ENCODE measurements around the gene SLC12A6. TPM values are rescaled to one million over a fixed set of nuclear protein-coding genes. Genes with fewer than 3 reads are reported as not detected.

The SLC12A6 gene
- total RNA-seq, 1 donor from 2014 or later = 16.4 TPM

- DNase-seq (ENCODE audit: low read depth) = no peak
- TF ChIP-seq CTCF (IDR thresholded peaks at IDR 0.05; ENCODE audit: insufficient read depth, low read length, poor library complexity, severe bottlenecking) = no peak
- Histone ChIP-seq H3K4me3 (ENCODE audit: low read depth, low read length) (no peak overlapping the region), H3K36me3 (ENCODE audit: control insufficient read depth, insufficient read depth, low read length) (no peaks in the 10 kb centered on the region), H3K27me3 (ENCODE audit: control insufficient read depth, insufficient read depth, low read length) (no peaks in the 10 kb centered on the region)
Observed at GRCh38 chr15:34292621-34293020, 45.0 kb downstream of the SLC12A6 start.

GRCh38 chr15:34284937-34285336 lies 52.6 kb downstream of the SLC12A6 start:
- no peak for DNase-seq (ENCODE audit: low read depth)
- Histone ChIP-seq H3K4me3 (ENCODE audit: low read depth, low read length) (no peak overlapping the region), H3K36me3 (ENCODE audit: control insufficient read depth, insufficient read depth, low read length) (no peaks in the 10 kb centered on the region), H3K27me3 (ENCODE audit: control insufficient read depth, insufficient read depth, low read length) (no peaks in the 10 kb centered on the region)
- TF ChIP-seq CTCF (IDR thresholded peaks at IDR 0.05; ENCODE audit: insufficient read depth, low read length, poor library complexity, severe bottlenecking) = no peak

GRCh38 chr15:34282384-34282783 lies 55.2 kb downstream of the SLC12A6 start:
- H3K4me3 ChIP-seq (ENCODE audit: low read depth, low read length) = no peak overlapping the region
- DNase-seq (ENCODE audit: low read depth) = no peak
- no peak for TF ChIP-seq CTCF (IDR thresholded peaks at IDR 0.05; ENCODE audit: insufficient read depth, low read length, poor library complexity, severe bottlenecking)
- no peaks in the 10 kb centered on the region for H3K27me3 ChIP-seq (ENCODE audit: control insufficient read depth, insufficient read depth, low read length)
- no peaks in the 10 kb centered on the region for H3K36me3 ChIP-seq (ENCODE audit: control insufficient read depth, insufficient read depth, low read length)

- no peaks in the 10 kb centered on the region for H3K27me3 ChIP-seq (ENCODE audit: control insufficient read depth, insufficient read depth, low read length)
- DNase-seq (ENCODE audit: low read depth) = no peak
- H3K4me3 ChIP-seq (ENCODE audit: low read depth, low read length) = no peak overlapping the region
- TF ChIP-seq CTCF (IDR thresholded peaks at IDR 0.05; ENCODE audit: insufficient read depth, low read length, poor library complexity, severe bottlenecking) = no peak
- H3K36me3 ChIP-seq (ENCODE audit: control insufficient read depth, insufficient read depth, low read length) = no peaks in the 10 kb centered on the region
Observed at GRCh38 chr15:34280193-34280592, 57.4 kb downstream of the SLC12A6 start.

- DNase-seq (ENCODE audit: low read depth) = no peak
- Histone ChIP-seq H3K27me3 (ENCODE audit: control insufficient read depth, insufficient read depth, low read length) (no peaks in the 10 kb centered on the region), H3K36me3 (ENCODE audit: control insufficient read depth, insufficient read depth, low read length) (no peaks in the 10 kb centered on the region), H3K4me3 (ENCODE audit: low read depth, low read length) (no peak overlapping the region)
- no peak for TF ChIP-seq CTCF (IDR thresholded peaks at IDR 0.05; ENCODE audit: insufficient read depth, low read length, poor library complexity, severe bottlenecking)
Observed at GRCh38 chr15:34279368-34279767, 58.2 kb downstream of the SLC12A6 start.

GRCh38 chr15:34275721-34276120 lies 61.9 kb downstream of the SLC12A6 start:
- no peak for TF ChIP-seq CTCF (IDR thresholded peaks at IDR 0.05; ENCODE audit: insufficient read depth, low read length, poor library complexity, severe bottlenecking)
- DNase-seq (ENCODE audit: low read depth) = no peak
- H3K36me3 ChIP-seq (ENCODE audit: control insufficient read depth, insufficient read depth, low read length) = no peaks in the 10 kb centered on the region

More at GRCh38 chr15:34275721-34276120, 61.9 kb downstream of the SLC12A6 start:
- H3K4me3 ChIP-seq (ENCODE audit: low read depth, low read length) = no peak overlapping the region
- no peaks in the 10 kb centered on the region for H3K27me3 ChIP-seq (ENCODE audit: control insufficient read depth, insufficient read depth, low read length)
